ENCODE data around the gene LAPTM4A.

LAPTM4A gene

DNA sequence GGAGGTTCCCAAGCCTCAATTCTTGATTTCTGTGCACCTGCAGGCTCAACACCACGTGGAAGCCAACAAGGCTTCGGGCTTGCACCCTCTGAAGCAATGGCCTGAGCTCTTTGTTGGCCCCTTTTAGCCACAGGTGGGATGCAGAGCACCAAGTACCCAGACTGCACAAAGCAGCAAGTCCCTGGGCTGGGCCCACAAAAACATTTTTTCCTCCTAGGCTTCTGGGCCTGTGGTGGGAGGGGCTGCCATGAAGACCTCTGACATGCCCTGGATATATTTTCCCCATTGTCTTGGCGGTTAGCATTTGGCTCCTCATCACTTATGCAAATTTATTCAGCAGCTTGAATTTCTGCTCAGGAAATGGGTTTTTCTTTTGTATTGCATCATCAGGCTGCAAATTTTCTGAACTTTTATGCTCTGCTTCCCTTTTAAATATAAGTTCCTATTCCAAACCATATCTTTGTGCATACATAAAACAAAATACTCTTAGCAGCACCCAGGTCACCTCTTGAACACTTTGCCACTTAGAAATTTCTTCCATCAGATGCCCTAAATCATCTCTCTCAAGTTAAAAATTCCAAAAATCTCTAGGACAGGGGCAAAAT lies 29.9 kb downstream of the LAPTM4A start:
- Histone ChIP-seq H3K4me2 (ENCODE audit: low read length) (no peak overlapping the region), H3K9me2 (ENCODE audit: low read depth, low read length) (no peaks in the 10 kb centered on the region), H3F3A (ENCODE audit: insufficient read depth, low read length) (no peaks in the 10 kb centered on the region), H2AFZ (ENCODE audit: low read length) (no peak overlapping the region), H3K36me3 (ENCODE audit: insufficient read depth, low read length) (no peaks in the 10 kb centered on the region), H3K4me3 (ENCODE audit: low read depth, low read length, poor library complexity, severe bottlenecking) (no peak overlapping the region), H3K4me1 (ENCODE audit: insufficient read depth, low read length, severe bottlenecking) (no peaks in the 10 kb centered on the region), H3K9ac (ENCODE audit: low read length) (no peak overlapping the region), H3K9me3 (ENCODE audit: low read length) (0 out of 2 replicates have a peak, but pooled peaks cover 2% of the 10 kb centered on the region), H3K27ac (ENCODE audit: low read depth, low read length, poor library complexity, severe bottlenecking) (no peak overlapping the region), H3K79me2 (ENCODE audit: insufficient read depth, low read length) (no peaks in the 10 kb centered on the region), H4K20me1 (ENCODE audit: insufficient read depth, low read length) (no peaks in the 10 kb centered on the region), H3K27me3 (ENCODE audit: insufficient read depth, low read length) (no peaks in the 10 kb centered on the region)
- TF ChIP-seq, protein P1, sequence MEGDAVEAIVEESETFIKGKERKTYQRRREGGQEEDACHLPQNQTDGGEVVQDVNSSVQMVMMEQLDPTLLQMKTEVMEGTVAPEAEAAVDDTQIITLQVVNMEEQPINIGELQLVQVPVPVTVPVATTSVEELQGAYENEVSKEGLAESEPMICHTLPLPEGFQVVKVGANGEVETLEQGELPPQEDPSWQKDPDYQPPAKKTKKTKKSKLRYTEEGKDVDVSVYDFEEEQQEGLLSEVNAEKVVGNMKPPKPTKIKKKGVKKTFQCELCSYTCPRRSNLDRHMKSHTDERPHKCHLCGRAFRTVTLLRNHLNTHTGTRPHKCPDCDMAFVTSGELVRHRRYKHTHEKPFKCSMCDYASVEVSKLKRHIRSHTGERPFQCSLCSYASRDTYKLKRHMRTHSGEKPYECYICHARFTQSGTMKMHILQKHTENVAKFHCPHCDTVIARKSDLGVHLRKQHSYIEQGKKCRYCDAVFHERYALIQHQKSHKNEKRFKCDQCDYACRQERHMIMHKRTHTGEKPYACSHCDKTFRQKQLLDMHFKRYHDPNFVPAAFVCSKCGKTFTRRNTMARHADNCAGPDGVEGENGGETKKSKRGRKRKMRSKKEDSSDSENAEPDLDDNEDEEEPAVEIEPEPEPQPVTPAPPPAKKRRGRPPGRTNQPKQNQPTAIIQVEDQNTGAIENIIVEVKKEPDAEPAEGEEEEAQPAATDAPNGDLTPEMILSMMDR (IDR thresholded peaks at IDR 0.05; ENCODE audit: low read length) = no peak
- no peak for TF ChIP-seq EZH2 (IDR thresholded peaks at IDR 0.05; ENCODE audit: borderline replicate concordance, low read length)

DNA sequence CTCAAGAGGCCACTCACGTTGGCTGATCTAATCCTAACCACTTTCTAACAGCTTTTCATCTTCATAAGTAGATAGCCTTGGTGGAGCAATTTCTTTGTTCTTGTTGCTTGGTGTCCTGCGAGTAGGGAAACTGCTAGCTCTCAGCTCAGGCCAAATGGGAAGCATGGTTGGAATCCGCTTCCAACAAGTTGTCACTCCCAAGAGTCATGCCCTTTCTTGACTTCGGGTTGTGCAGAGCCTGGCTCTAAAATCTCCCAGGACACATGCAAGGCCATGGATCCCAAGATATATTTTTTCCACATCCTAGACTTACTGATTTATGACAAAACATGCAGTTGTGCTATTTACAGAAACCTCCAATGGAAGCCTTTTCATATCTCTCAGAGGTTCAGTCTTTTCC lies 31.7 kb downstream of the LAPTM4A start:
- no peaks in the 10 kb centered on the region for H3F3A ChIP-seq (ENCODE audit: insufficient read depth, low read length)
- no peak overlapping the region for H3K27ac ChIP-seq (ENCODE audit: low read depth, low read length, poor library complexity, severe bottlenecking)
- H2AFZ ChIP-seq (ENCODE audit: low read length) = no peak overlapping the region
- no peaks in the 10 kb centered on the region for H3K36me3 ChIP-seq (ENCODE audit: insufficient read depth, low read length)
- TF ChIP-seq, protein P1 (IDR thresholded peaks at IDR 0.05; ENCODE audit: low read length) = no peak
- H4K20me1 ChIP-seq (ENCODE audit: insufficient read depth, low read length) = no peaks in the 10 kb centered on the region
- no peaks in the 10 kb centered on the region for H3K79me2 ChIP-seq (ENCODE audit: insufficient read depth, low read length)
- H3K4me1 ChIP-seq (ENCODE audit: insufficient read depth, low read length, severe bottlenecking) = no peaks in the 10 kb centered on the region
- H3K4me3 ChIP-seq (ENCODE audit: low read depth, low read length, poor library complexity, severe bottlenecking) = no peak overlapping the region
- no peaks in the 10 kb centered on the region for H3K27me3 ChIP-seq (ENCODE audit: insufficient read depth, low read length)
- no peak overlapping the region for H3K4me2 ChIP-seq (ENCODE audit: low read length)
- H3K9me3 ChIP-seq (ENCODE audit: low read length) = 0 out of 2 replicates have a peak, but pooled peaks cover 2% of the 10 kb centered on the region
- no peaks in the 10 kb centered on the region for H3K9me2 ChIP-seq (ENCODE audit: low read depth, low read length)
- no peak overlapping the region for H3K9ac ChIP-seq (ENCODE audit: low read length)

DNA sequence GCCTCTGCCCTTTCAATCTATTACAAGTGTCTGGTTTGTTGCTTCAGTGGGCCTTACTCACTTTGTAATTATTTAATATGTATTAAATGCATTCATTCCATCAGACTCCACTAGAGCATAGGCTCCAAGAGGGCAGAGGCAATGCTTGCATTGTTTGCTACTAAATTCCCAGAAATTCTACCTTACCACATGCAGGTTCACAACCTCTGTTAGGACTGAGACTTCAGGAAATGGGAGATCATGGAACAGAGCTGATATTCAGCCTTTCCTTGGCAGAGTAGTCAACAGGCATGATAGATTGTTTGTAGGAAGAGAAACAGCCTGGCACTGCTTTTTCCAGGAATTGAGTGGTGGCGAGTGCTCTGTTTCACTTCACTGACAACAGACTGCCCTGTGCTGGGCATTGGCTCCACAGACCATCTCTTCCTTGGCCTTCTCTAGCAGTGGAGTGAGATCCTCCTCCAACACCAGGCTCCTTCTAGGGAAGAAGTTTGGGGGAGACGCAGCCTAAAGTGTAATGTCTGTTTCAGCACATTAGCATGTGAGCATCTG lies 32.8 kb downstream of the LAPTM4A start:
- Histone ChIP-seq H3K4me1 (ENCODE audit: insufficient read depth, low read length, severe bottlenecking) (no peaks in the 10 kb centered on the region), H2AFZ (ENCODE audit: low read length) (no peak overlapping the region), H3K27me3 (ENCODE audit: insufficient read depth, low read length) (no peaks in the 10 kb centered on the region), H3K79me2 (ENCODE audit: insufficient read depth, low read length) (no peaks in the 10 kb centered on the region), H4K20me1 (ENCODE audit: insufficient read depth, low read length) (no peaks in the 10 kb centered on the region), H3K9ac (ENCODE audit: low read length) (no peak overlapping the region), H3F3A (ENCODE audit: insufficient read depth, low read length) (no peaks in the 10 kb centered on the region), H3K36me3 (ENCODE audit: insufficient read depth, low read length) (no peaks in the 10 kb centered on the region), H3K9me3 (ENCODE audit: low read length) (0 out of 2 replicates have a peak, but pooled peaks cover 2% of the 10 kb centered on the region), H3K9me2 (ENCODE audit: low read depth, low read length) (no peaks in the 10 kb centered on the region), H3K27ac (ENCODE audit: low read depth, low read length, poor library complexity, severe bottlenecking) (no peak overlapping the region), H3K4me2 (ENCODE audit: low read length) (no peak overlapping the region), H3K4me3 (ENCODE audit: low read depth, low read length, poor library complexity, severe bottlenecking) (no peak overlapping the region)
- TF ChIP-seq, protein P1 (IDR thresholded peaks at IDR 0.05; ENCODE audit: low read length) = no peak
- TF ChIP-seq EZH2 (IDR thresholded peaks at IDR 0.05; ENCODE audit: borderline replicate concordance, low read length) = no peak
